GM12801 (cell line): ENCODE measurements around the gene EXOC4.

Experiments
- TF ChIP-seq, protein P1 (sequence below): IDR thresholded peaks from one replicate; pipeline ENCODE4 v1.5.1; 2011; ENCODE audit warnings: control low read depth; ENCODE audit not compliant: insufficient read length; ENCODE audit errors: extremely low read depth

EXOC4 gene

DNA sequence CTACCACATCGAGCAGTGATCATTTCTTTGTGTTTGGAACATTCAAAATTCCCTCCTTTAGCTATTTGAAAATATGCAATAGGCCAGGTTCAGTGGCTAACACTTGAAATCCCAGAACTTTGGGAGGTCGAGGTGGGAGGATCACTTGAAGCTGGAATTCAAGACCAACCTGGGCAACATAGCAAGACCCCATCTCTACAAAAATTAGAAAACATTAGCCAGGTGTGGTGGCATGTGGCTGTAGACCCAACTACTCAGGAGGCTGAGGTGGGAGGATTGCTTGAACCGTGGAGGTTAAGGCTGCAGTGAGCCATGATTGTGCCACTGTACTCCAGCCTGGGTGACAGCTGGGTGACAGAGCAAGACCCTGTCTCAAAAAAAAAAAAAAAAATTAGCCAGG, 15.3 kb upstream of the EXOC4 start:
- TF ChIP-seq, protein P1, sequence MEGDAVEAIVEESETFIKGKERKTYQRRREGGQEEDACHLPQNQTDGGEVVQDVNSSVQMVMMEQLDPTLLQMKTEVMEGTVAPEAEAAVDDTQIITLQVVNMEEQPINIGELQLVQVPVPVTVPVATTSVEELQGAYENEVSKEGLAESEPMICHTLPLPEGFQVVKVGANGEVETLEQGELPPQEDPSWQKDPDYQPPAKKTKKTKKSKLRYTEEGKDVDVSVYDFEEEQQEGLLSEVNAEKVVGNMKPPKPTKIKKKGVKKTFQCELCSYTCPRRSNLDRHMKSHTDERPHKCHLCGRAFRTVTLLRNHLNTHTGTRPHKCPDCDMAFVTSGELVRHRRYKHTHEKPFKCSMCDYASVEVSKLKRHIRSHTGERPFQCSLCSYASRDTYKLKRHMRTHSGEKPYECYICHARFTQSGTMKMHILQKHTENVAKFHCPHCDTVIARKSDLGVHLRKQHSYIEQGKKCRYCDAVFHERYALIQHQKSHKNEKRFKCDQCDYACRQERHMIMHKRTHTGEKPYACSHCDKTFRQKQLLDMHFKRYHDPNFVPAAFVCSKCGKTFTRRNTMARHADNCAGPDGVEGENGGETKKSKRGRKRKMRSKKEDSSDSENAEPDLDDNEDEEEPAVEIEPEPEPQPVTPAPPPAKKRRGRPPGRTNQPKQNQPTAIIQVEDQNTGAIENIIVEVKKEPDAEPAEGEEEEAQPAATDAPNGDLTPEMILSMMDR, result no peak

DNA sequence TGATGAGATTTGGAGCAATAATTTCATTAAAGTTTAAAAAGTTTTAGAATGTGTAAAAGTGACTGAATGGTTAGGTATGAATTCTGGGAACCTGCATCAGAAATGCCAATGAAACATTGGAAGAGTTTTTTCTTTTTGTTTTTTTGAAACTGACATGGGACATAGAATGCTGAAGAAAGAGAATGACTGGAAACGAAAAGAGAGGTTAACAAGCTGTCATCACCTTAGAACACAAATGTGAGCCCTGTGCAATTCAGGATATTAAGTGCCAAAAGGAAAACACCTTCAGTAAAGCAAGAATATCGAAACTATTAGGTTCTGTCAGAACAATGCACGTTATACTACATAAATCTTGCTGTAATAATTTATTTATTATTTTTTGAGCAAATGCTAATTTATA, 12.6 kb upstream of the EXOC4 start:
- TF ChIP-seq, protein P1, result no peak

DNA sequence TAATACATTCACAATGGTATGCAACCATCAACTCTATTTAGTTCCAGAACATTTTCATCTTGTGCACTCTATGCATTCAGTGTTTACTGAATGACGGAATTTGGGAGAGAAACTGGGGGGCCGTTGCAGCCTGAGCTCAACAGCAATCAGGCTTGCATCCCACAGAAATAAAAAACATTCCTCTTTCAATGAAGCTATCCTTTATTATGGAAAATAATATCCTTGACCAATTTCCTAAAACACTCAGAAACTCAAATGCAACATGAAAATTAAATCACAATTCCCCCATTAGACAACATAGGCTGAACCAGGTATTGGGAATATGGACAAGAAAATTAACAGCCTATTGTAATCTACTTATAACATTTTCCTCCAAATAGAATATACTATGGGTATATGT, 6.3 kb upstream of the EXOC4 start:
- TF ChIP-seq, protein P1, result no peak

DNA sequence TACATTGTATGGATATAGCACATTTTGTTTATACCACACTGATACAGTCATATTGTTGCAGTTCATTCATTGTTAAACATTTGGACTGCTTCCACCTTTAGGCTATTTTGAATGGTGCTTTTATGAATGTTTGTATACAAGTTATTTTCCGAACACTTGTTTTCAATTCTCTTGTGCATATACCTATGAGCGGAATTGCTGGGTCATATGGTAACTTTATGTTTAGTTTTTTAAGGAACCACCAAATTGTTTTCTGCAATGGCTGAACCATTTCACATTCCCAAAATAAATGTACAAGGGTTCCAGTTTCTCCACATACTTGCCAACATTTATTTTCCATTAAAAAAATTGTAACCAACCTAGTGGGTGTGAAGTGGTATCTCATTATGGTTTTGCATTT, 4.0 kb upstream of the EXOC4 start:
- TF ChIP-seq, protein P1, result no peak

DNA sequence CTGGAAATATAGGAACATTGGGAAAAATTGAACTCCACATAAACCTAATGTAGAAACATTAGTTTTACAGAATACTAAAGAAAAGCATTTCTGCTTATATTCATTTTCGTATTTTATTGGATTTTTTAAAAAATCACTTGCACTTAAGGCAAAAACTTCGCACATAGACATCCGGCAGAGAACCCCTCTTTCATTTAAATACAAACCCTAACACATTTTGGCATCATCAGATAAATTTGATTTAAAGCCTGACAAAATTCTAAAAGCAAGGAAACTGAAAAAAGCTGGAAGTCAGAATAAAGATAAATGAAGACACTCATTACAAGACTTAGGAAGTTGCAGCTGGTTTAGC, 396 bp upstream of the EXOC4 start:
- TF ChIP-seq, protein P1, result no peak

DNA sequence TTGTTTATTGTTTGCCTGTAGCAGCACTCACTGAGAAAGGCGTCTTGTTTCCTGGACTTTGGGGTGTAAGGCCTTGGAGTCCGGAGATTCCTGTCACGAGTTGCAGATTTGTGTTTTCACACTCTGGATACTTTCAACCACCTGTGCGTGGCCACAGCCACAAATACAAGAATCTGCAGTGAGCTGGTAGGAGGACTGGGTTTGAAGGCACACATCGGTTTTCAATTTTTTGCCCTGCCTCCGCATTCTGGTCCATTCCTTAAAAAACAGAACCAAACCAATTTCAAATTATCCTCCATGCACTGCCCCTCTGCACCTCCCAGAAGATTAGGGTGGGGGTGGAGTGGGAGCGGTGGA, 619 bp downstream of the EXOC4 start:
- TF ChIP-seq, protein P1, result no peak

DNA sequence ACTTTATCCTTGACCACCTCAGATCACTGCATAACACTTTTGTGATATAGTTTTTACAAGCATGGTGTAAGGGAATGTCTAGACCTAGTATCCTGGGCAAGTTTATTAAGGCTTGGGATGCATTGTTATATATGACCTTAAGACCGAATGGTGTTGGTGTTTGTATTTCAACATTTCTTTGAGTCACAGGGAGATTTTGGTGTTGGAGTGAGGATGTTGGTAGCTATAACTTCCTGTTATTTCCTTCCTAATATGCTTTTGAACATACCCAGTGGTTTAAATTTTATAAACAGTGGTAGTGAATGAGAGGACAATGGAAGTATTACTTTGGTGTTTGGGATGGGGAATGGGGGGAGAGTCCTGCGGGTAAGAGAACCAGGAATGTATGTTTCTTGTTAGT, 2.6 kb downstream of the EXOC4 start:
- TF ChIP-seq, protein P1, result no peak

DNA sequence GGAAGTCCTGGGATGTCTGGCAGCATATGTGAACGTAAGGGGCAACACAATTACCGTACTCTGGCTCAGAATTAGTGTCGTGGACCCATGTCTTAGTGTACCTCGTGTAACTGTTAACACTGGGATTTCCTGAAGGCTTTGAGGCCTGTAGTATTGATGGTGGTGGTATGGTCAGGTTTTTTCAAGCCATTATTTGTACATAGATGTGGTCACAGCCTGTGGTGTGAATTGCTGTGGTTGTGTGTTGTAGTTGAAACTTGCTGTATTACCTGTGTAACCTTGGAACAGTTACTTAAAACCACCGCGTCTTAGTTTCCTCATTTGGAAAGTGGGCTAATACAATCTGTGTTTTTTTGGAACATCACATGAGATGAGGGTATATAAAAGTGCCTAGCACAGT, 5.3 kb downstream of the EXOC4 start:
- TF ChIP-seq, protein P1, result no peak
